ENCODE data around the gene PMEL.
A peak's percentile ranks its signal among the peaks of the same experiment; 100 is the strongest.

Gene PMEL

DNA sequence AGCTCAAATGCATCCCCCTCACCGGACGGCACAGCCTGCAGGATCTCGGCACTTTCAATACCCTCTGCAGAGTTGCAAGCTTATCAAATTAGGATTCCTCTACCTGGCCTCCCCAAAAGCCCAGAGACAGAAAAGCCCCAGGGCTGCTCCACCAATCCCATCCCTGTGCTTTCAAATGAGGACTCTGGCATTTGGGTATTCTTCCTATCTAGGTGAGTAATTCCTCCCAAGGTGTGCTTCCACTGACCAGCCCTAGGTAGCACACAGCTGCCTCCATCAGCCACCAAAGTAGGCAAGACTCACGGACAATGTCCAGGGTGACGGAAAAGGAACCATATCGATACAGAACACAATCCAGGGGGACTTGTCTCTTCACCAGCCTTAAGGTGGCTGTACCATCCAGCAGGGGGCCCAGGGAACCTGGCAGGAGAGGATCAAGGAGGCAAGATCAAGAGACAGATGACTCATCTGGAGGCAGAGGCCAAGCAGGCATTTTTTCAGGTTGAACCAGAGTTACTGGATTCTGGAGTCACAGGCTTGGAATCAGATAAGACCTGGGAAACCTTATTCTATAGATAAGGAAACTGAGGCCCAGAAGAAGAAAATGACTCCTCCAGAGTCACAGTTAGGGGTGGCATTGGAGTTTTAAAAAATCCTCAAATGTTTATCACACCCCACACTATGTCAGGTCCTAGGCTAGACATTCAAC, 9.9 kb downstream of the PMEL start:
- DNase-seq (ENCODE audit: low spot score), result no peak
- no peak for TF ChIP-seq CTCF (IDR thresholded peaks at IDR 0.05; ENCODE audit: extremely low read depth, missing control alignments)

DNA sequence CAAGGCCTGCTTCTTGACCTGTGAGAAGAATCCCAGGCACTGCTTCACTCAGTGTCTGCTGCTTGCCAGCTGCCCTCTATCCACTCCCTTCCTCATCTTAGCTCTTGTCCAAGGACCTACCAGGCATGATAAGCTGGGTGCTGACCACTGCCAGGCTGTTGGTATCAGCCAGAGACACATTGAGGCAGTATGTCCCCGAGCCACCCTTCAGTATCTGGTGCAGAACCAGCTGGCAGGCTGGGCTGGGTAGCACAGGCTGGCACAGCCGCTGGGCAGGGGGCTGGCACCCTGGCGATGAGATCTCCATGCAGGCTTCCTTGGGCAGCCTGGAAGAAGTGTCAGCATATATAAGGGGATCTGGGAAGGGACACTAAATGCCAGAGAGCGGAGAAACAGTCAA, 10.5 kb downstream of the PMEL start:
- no peak for DNase-seq (ENCODE audit: low spot score)
- TF ChIP-seq CTCF (IDR thresholded peaks at IDR 0.05; ENCODE audit: extremely low read depth, missing control alignments), result no peak

- no peak for TF ChIP-seq CTCF (IDR thresholded peaks at IDR 0.05; ENCODE audit: extremely low read depth, missing control alignments)
- DNase-seq (ENCODE audit: low spot score), result peak; percentile 46
Observed at GRCh38 chr12:55946553-55946952, 19.3 kb downstream of the PMEL start.

GRCh38 chr12:55942577-55943136, 23.2 kb downstream of the PMEL start:
- no peak for TF ChIP-seq CTCF (IDR thresholded peaks at IDR 0.05; ENCODE audit: extremely low read depth, missing control alignments)
- DNase-seq (ENCODE audit: low spot score), result no peak

- TF ChIP-seq CTCF (IDR thresholded peaks at IDR 0.05; ENCODE audit: extremely low read depth, missing control alignments), result no peak
- DNase-seq (ENCODE audit: low spot score), result no peak
Observed at GRCh38 chr12:55942055-55942454, 23.8 kb downstream of the PMEL start.

- TF ChIP-seq CTCF (IDR thresholded peaks at IDR 0.05; ENCODE audit: extremely low read depth, missing control alignments), result peak; percentile 71
- DNase-seq (ENCODE audit: low spot score), result peak; percentile 88
Observed at GRCh38 chr12:55940065-55940732, 25.6 kb downstream of the PMEL start.

GRCh38 chr12:55938826-55939501, 26.9 kb downstream of the PMEL start:
- no peak for DNase-seq (ENCODE audit: low spot score)
- TF ChIP-seq CTCF (IDR thresholded peaks at IDR 0.05; ENCODE audit: extremely low read depth, missing control alignments), result no peak
